Measurements from ENCODE around the gene CDHR2. TPM values are rescaled to one million over a fixed set of nuclear protein-coding genes. Genes with fewer than 3 reads are reported as not detected.
A peak's percentile ranks its signal among the peaks of the same experiment; 100 is the strongest.

CDHR2 gene
- total and polyA plus RNA-seq, 2 experiments from 2014 or later = not detected

- no peak for TF ChIP-seq EZH2 (IDR thresholded peaks at IDR 0.05; ENCODE audit: insufficient read depth, poor library complexity, severe bottlenecking)
- no peak for TF ChIP-seq EZH2phosphoT487 (IDR thresholded peaks at IDR 0.05; ENCODE audit: insufficient read depth, low read depth)
- H3F3A ChIP-seq (ENCODE audit: insufficient read depth) = no peaks in the 10 kb centered on the region
- H3K4me1 ChIP-seq (ENCODE audit: insufficient read depth) = peaks cover 17% of the 10 kb centered on the region
- 39 to 40% methylated on average over 16 to 19 of the region's 19 CpGs for WGBS, 2 experiments (ENCODE audit: low coverage in 1 of 2, low lambda C conversion rate in 2 of 2, missing lambda C conversion rate in 2 of 2)
- in situ Hi-C loops (cut with MboI) = no loop called here
- no peaks in the 10 kb centered on the region for H4K20me1 ChIP-seq (ENCODE audit: insufficient read depth)
- no peak overlapping the region for H3K27ac ChIP-seq
- H3K9ac ChIP-seq = no peak overlapping the region
- no peaks in the 10 kb centered on the region for H3K79me2 ChIP-seq (ENCODE audit: insufficient read depth)
- H3K4me3 ChIP-seq = no peak overlapping the region
- no peak for DNase-seq
- H3K9me3 ChIP-seq (ENCODE audit: low read depth) = no peaks in the 10 kb centered on the region
- H3K9me2 ChIP-seq (ENCODE audit: insufficient read depth) = no peaks in the 10 kb centered on the region
- no peak overlapping the region for H2AFZ ChIP-seq
- no peaks in the 10 kb centered on the region for H3K36me3 ChIP-seq (ENCODE audit: low read depth)
- H3K4me2 ChIP-seq (ENCODE audit: unreplicated experiment) = no peak overlapping the region
- H3K27me3 ChIP-seq (replicated peaks; ENCODE audit: insufficient read depth) = peaks cover 11% of the 10 kb centered on the region
Measured at GRCh38 chr5:176618783-176619182, 69.6 kb downstream of the CDHR2 start.

GRCh38 chr5:176619203-176619568 lies 70.0 kb downstream of the CDHR2 start:
- Histone ChIP-seq H3K79me2 (ENCODE audit: insufficient read depth) (no peaks in the 10 kb centered on the region), H3K9me2 (ENCODE audit: insufficient read depth) (no peaks in the 10 kb centered on the region), H4K20me1 (ENCODE audit: insufficient read depth) (no peaks in the 10 kb centered on the region), H3K27ac (no peak overlapping the region), H3K27me3 (replicated peaks; ENCODE audit: insufficient read depth) (peaks cover 15% of the 10 kb centered on the region), H3K9me3 (ENCODE audit: low read depth) (no peaks in the 10 kb centered on the region), H3K4me1 (ENCODE audit: insufficient read depth) (peaks cover 14% of the 10 kb centered on the region), H3K9ac (no peak overlapping the region), H3K4me3 (no peak overlapping the region), H3K36me3 (ENCODE audit: low read depth) (no peaks in the 10 kb centered on the region), H2AFZ (no peak overlapping the region), H3F3A (ENCODE audit: insufficient read depth) (no peaks in the 10 kb centered on the region), H3K4me2 (ENCODE audit: unreplicated experiment) (no peak overlapping the region)
- no peak for TF ChIP-seq EZH2 (IDR thresholded peaks at IDR 0.05; ENCODE audit: insufficient read depth, poor library complexity, severe bottlenecking)
- TF ChIP-seq EZH2phosphoT487 (IDR thresholded peaks at IDR 0.05; ENCODE audit: insufficient read depth, low read depth) = no peak
- 7 to 8% methylated on average over 18 to 31 of the region's 31 CpGs for WGBS, 2 experiments (ENCODE audit: low coverage in 1 of 2, low lambda C conversion rate in 2 of 2, missing lambda C conversion rate in 2 of 2)
- in situ Hi-C loops (cut with MboI) = no loop called here
- DNase-seq = peak; percentile 87

- H3K4me2 ChIP-seq (ENCODE audit: unreplicated experiment) = peak overlapping the region; percentile 53
- no peak overlapping the region for H2AFZ ChIP-seq
- H3F3A ChIP-seq (ENCODE audit: insufficient read depth) = no peaks in the 10 kb centered on the region
- WGBS, 2 experiments (ENCODE audit: low coverage in 1 of 2, low lambda C conversion rate in 2 of 2, missing lambda C conversion rate in 2 of 2) = 37 to 38% methylated on average over 46 to 58 of the region's 59 CpGs
- in situ Hi-C loops (cut with MboI) = no loop called here
- TF ChIP-seq EZH2 (IDR thresholded peaks at IDR 0.05; ENCODE audit: insufficient read depth, poor library complexity, severe bottlenecking) = peak; percentile 63
- no peak for TF ChIP-seq EZH2phosphoT487 (IDR thresholded peaks at IDR 0.05; ENCODE audit: insufficient read depth, low read depth)
- H3K79me2 ChIP-seq (ENCODE audit: insufficient read depth) = no peaks in the 10 kb centered on the region
- H3K4me3 ChIP-seq = peak overlapping the region; percentile 12; the same call in 1 of the 2 replicates
- H4K20me1 ChIP-seq (ENCODE audit: insufficient read depth) = no peaks in the 10 kb centered on the region
- no peak overlapping the region for H3K27ac ChIP-seq
- H3K4me1 ChIP-seq (ENCODE audit: insufficient read depth) = peaks cover 9% of the 10 kb centered on the region
- no peaks in the 10 kb centered on the region for H3K9me2 ChIP-seq (ENCODE audit: insufficient read depth)
- DNase-seq = no peak
- H3K36me3 ChIP-seq (ENCODE audit: low read depth) = no peaks in the 10 kb centered on the region
- no peak overlapping the region for H3K9ac ChIP-seq
- no peaks in the 10 kb centered on the region for H3K9me3 ChIP-seq (ENCODE audit: low read depth)
- peaks cover 15% of the 10 kb centered on the region for H3K27me3 ChIP-seq (replicated peaks; ENCODE audit: insufficient read depth)
Measured at GRCh38 chr5:176619569-176620332, 70.6 kb downstream of the CDHR2 start.

- Histone ChIP-seq H3K27ac (no peak overlapping the region), H3K4me2 (ENCODE audit: unreplicated experiment) (peak overlapping the region; percentile 53), H3K36me3 (ENCODE audit: low read depth) (no peaks in the 10 kb centered on the region), H2AFZ (no peak overlapping the region), H3F3A (ENCODE audit: insufficient read depth) (no peaks in the 10 kb centered on the region), H3K4me3 (peak overlapping the region; percentile 12; the same call in 1 of the 2 replicates), H3K9me3 (ENCODE audit: low read depth) (no peaks in the 10 kb centered on the region), H3K4me1 (ENCODE audit: insufficient read depth) (peaks cover 2% of the 10 kb centered on the region), H3K9me2 (ENCODE audit: insufficient read depth) (no peaks in the 10 kb centered on the region), H4K20me1 (ENCODE audit: insufficient read depth) (no peaks in the 10 kb centered on the region), H3K9ac (no peak overlapping the region), H3K79me2 (ENCODE audit: insufficient read depth) (no peaks in the 10 kb centered on the region), H3K27me3 (replicated peaks; ENCODE audit: insufficient read depth) (peaks cover 15% of the 10 kb centered on the region)
- TF ChIP-seq EZH2 (IDR thresholded peaks at IDR 0.05; ENCODE audit: insufficient read depth, poor library complexity, severe bottlenecking) (no peak), EZH2phosphoT487 (IDR thresholded peaks at IDR 0.05; ENCODE audit: insufficient read depth, low read depth) (no peak)
- peak; percentile 24 for DNase-seq
- 32 to 45% methylated on average over 22 to 32 of the region's 32 CpGs for WGBS, 2 experiments (ENCODE audit: low coverage in 1 of 2, low lambda C conversion rate in 2 of 2, missing lambda C conversion rate in 2 of 2)
- in situ Hi-C loops (cut with MboI) = no loop called here
Measured at GRCh38 chr5:176620333-176620981, 71.3 kb downstream of the CDHR2 start.
